ENCODE results near the gene KIRREL3.

KIRREL3 gene

GRCh38 chr11:126664643-126665042 is 335.9 kb downstream of the KIRREL3 start:
- TF ChIP-seq CTCF (IDR thresholded peaks at IDR 0.05; ENCODE audit: borderline replicate concordance, insufficient read depth, low read depth, low read length) = no peak
- no peak overlapping the region for H3K4me3 ChIP-seq (ENCODE audit: low read depth, low read length)

- no peak overlapping the region for H3K4me3 ChIP-seq (ENCODE audit: low read depth, low read length)
- TF ChIP-seq CTCF (IDR thresholded peaks at IDR 0.05; ENCODE audit: borderline replicate concordance, insufficient read depth, low read depth, low read length) = no peak
Measured at GRCh38 chr11:126663749-126664592, 336.6 kb downstream of the KIRREL3 start.

- no peak for TF ChIP-seq CTCF (IDR thresholded peaks at IDR 0.05; ENCODE audit: borderline replicate concordance, insufficient read depth, low read depth, low read length)
- H3K4me3 ChIP-seq (ENCODE audit: low read depth, low read length) = no peak overlapping the region
Measured at GRCh38 chr11:126662035-126662790, 338.4 kb downstream of the KIRREL3 start.

- TF ChIP-seq CTCF (IDR thresholded peaks at IDR 0.05; ENCODE audit: borderline replicate concordance, insufficient read depth, low read depth, low read length) = no peak
Measured at GRCh38 chr11:126660761-126661425, 339.7 kb downstream of the KIRREL3 start.

GRCh38 chr11:126660321-126660720 is 340.2 kb downstream of the KIRREL3 start:
- no peak for TF ChIP-seq CTCF (IDR thresholded peaks at IDR 0.05; ENCODE audit: borderline replicate concordance, insufficient read depth, low read depth, low read length)
- no peak overlapping the region for H3K4me3 ChIP-seq (ENCODE audit: low read depth, low read length)

More at GRCh38 chr11:126660761-126661425, 339.7 kb downstream of the KIRREL3 start:
- H3K4me3 ChIP-seq (ENCODE audit: low read depth, low read length) = no peak overlapping the region

- no peak overlapping the region for H3K4me3 ChIP-seq (ENCODE audit: low read depth, low read length)
- no peak for TF ChIP-seq CTCF (IDR thresholded peaks at IDR 0.05; ENCODE audit: borderline replicate concordance, insufficient read depth, low read depth, low read length)
Measured at GRCh38 chr11:126658306-126659056, 342.1 kb downstream of the KIRREL3 start.

Data from GM12875 (cell line).